Left ventricle myocardium superior (tissue), 1 donor: ENCODE measurements around the gene FRMD4A. TPM values are rescaled to one million over a fixed set of nuclear protein-coding genes. Genes with fewer than 3 reads are reported as not detected.
"Not testable (repeated sequence)": the region's sequence is repeated elsewhere in the genome, so short reads cannot be mapped to it uniquely, and the experiment has no call there.

Source experiments
- ATAC-seq: fragments of 200-7000 bp; cut with Tn5 transposase; one replicate; pipeline ENCODE4 v1.9.1; 2020; ENCODE audit warnings: mild to moderate bottlenecking, moderate library complexity
- DNase-seq: peaks from one replicate; pipeline ENCODE4 v3.0.0-alpha.2; 2020
- intact Hi-C: fragments of 100-400 bp; cut with micrococcal nuclease; formaldehyde crosslinking; loops from one replicate; pipeline ENCODE4 v1.11.0; 2022
- total RNA-seq: library from RNA; stranded (reverse); fragmentation: NEBNext Ultra II Directional; extraction: Animal tissue kit (Norgen Biotek cat#: 25700); gene quantifications from one replicate; pipeline ENCODE4 v1.2.1, GENCODE V29; 2021
- donor health status: DM: no; HTN: yes; CAD: no; lungs with severe emphysema.

The FRMD4A gene
- total RNA-seq, 1 donor from 2014 or later, result 43.3 TPM

DNA sequence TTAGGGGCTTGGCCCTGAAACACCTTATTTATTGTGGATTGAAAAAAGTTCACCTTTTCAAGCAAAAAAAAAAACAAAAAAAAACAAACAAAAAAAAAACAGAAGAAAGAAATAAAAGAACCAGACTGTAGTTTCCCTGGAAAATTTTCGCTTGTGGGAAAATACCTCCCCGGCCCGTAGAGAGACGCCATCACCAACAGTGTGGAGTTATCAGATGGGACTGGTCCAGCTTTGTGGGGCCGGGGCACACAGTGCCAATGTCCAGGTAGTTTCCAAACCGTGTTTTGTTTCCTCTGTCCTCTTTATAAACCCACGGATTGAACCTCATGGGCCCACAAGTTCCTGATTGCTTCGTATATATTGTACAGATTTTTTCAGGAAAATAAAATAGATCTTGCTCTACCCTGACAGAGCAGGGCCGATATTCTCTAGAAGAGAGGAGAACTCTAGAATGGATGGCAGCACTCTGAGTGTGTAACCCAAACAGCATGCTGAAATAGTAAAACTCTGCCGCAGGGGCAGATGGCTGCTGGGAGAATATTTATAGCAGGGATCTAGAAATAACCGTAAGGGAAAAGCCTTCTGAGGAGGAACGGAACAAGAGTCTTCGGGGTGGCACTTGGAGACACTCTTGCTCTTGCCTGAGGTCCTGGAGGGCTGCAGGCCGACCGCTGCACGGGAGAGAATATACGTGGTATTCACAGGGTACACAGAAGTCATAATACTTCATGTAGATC, 241.0 kb downstream of the FRMD4A start:
- intact Hi-C loops, result no loop called here
- no peak for DNase-seq
- no peak for ATAC-seq

DNA sequence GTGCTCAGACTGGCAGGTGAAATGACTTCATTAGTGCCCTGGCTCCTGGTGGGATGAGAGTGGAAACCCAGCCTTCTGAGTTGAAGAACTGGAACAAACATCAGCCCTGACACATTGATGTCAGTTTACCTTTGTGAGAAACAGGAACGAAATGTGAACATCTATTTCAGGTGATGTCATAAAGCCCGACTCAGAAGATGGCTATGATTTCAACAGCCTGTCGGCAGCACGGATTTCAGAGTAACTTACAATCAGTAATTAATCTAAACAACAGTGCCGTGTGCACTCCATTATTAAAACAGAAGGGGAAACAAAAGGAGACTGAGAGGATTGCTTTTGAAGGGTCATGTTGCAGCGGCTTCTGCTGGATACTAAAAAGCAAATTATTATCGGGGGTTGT, 243.2 kb downstream of the FRMD4A start:
- intact Hi-C loops, result no loop called here
- no peak for ATAC-seq
- DNase-seq, result no peak

DNA sequence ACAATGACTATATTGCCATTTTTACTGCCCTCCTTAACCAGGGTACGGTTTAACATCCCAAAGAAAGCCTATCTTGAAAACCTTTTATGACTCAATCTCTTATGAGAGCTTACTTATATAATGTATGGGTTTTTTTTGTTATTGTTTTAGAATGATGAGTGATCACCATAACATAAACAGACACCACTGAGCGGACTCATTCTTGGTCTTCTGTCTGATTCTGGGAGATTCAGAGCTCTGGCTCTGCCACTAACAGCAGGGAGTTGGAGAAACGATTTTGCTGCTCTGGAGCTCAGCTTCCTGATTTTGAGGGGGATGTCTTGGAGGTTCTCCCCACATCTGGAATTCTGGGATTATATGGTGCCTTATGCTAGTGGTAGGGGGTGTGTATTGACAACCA, 244.1 kb downstream of the FRMD4A start:
- no peak for ATAC-seq
- no peak for DNase-seq
- intact Hi-C loops, result no loop called here

- DNase-seq, result no peak
- ATAC-seq, result no peak
- intact Hi-C loops, result no loop called here
These were observed 245.8 kb downstream of the FRMD4A start for GRCh38 chr10:14084875-14085274.

GRCh38 chr10:14080795-14081194, 249.9 kb downstream of the FRMD4A start:
- DNase-seq (no peak), ATAC-seq (no peak)
- intact Hi-C loops, result no loop called here

DNA sequence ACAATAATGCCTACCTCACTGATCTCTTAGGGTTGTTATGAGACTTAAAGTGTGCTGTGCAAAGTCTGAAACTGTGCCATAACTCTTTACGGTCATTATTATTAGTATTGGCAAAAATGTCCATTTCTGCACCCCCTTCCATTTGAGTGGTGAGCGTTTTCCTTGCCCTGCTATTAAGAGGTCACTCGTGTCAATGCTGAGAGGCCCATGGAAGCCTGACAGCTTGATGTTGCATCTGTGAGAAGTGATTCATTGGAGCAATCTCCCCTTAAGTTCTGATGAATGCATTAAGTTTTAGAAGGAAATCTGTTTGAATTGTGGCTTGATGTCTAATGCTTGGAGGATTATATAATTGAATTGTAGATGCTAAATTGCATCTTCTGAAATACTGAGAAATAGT, 253.3 kb downstream of the FRMD4A start:
- intact Hi-C loops, result no loop called here
- no peak for ATAC-seq

GRCh38 chr10:14074062-14074884, 256.5 kb downstream of the FRMD4A start:
- peak; percentile 86 for DNase-seq
- peak; percentile 97 for ATAC-seq
- intact Hi-C loops, result no loop called here

More for the DNA sequence above, 253.3 kb downstream of the FRMD4A start:
- DNase-seq, result no peak

- intact Hi-C loops, result no loop called here
- ATAC-seq, result no peak
- DNase-seq, result no peak
These were observed 258.2 kb downstream of the FRMD4A start for GRCh38 chr10:14072541-14072940.

GRCh38 chr10:14071956-14072355, 258.8 kb downstream of the FRMD4A start:
- ATAC-seq, result no peak
- intact Hi-C loops, result no loop called here

DNA sequence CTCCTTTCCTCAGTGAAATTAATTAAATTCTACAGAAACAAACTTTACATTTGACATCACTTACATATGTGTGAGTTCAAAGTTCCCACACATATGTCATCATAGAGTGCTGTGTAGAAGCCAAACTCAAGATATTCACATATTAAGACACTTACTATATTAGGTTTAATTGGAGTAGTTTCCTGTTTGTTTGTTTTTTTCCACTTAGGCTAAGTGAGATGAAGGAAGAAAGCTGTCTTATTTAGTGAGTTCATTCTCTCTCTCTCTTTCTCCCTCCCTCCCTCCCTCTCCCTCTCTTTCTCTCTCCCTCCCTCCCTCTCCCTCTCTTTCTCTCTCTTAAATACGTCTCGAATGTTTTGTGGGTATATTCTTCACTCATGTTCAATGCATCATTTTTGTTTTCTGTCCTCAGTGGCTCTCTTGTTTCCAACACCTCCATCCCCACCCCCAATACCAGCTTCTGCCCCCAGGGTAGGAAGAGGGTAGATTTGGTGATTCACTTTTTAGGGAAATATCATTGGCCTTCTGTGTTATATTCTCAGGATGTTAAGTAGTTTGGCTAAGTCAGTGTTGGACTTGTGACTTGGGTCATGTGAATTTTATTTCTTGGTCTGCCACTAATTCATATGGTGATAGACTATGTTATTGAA, 262.0 kb downstream of the FRMD4A start:
- ATAC-seq, result no peak
- intact Hi-C loops, result no loop called here

More at GRCh38 chr10:14071956-14072355, 258.8 kb downstream of the FRMD4A start:
- no peak for DNase-seq

DNA sequence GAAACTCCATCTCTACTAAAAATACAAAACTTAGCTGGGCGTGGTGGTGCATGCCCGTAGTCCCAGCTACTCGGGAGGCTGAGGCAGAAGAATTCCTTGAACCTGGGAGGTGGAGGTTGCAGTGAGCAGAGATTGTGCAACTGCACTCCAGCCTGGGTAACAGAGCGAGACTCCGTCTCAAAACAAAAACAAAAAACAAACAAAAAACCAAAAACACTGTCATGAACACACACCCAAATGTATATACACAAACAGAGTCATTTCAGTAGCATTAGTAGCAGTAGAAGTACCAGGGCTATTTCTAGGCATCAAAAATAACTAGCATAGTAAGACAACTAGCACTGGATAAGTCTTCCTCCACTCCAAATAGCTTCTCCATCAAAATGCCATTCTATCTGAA, 263.1 kb downstream of the FRMD4A start:
- intact Hi-C loops, ATAC-seq, DNase-seq: not testable (repeated sequence)

More for the DNA sequence above, 262.0 kb downstream of the FRMD4A start:
- no peak for DNase-seq

- intact Hi-C loops, result no loop called here
- DNase-seq (no peak), ATAC-seq (no peak)
These were observed 264.6 kb downstream of the FRMD4A start for GRCh38 chr10:14066106-14066505.

- intact Hi-C loops, result no loop called here
- ATAC-seq (peak; percentile 93), DNase-seq (no peak)
These were observed 267.0 kb downstream of the FRMD4A start for GRCh38 chr10:14063531-14064285.

- ATAC-seq (no peak), DNase-seq (no peak)
- intact Hi-C loops, result no loop called here
These were observed 268.0 kb downstream of the FRMD4A start for GRCh38 chr10:14062528-14063260.

DNA sequence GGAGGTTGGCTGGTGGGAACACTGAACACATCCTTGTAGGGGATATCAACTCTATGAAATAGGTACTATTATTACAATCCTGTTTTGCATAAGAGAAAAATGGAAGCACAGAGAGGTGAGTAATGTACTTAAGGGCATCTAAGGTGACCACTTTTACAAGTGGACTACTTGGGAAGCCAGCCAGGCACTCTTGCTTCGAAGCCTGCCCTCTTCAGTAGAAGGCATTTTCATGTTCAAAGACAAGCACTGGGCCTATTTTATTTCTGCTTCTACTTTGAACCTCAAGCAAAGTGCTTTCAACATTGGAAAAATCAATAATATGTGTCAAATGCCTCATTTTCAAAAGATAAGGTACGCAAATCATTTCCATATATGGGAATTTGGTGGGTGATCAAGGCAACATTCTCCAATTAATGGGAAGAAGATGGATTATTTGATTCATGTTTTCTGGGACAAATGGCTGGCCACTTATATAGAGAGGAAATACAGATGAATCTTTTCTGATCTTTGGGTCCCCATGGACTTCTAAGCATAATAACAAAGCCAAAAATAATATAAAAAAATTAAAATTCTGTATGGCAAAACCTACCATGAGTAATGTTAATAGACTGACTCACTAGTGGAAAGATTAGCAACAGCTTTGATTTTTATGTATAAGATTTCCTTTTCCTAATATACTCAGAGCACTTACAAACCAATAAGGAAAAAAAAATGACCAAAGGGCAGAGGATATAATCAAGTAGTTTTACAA, 270.2 kb downstream of the FRMD4A start:
- intact Hi-C loops, result no loop called here
- peak; percentile 41 for ATAC-seq
- DNase-seq, result no peak

DNA sequence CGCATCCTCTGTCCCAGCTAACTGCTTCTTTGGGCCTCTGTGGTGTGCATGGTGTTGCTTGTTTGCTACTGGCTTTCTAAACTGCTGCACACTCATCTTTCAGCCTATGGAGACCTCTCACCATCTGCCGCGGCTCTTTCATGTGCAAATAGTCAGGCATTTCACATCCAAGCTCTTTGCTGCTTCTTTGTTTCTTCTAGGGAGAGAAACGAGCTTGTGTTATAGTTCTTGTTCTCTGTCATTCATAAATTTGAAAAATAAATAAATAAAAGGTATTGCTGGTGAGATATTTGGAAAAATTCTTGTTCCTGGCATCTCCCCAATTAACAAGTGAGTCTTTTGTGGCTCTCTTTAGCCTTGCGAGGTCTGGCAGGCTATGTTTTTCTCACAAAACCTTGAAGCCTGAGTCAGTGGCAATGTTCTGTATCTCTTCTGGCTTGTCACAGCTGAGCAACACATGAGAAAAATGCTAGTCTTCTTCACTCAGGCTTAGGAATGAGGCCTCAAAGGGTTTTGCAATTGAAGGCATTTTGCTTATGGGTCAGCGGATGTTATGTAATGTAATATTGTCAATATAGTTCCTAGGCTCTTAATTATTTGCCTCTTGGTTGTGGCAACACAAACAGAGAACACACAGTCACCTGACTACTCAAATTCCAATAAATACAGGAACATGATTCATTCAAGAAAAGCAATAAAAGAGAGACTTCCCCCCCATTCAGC, 274.0 kb downstream of the FRMD4A start:
- DNase-seq (no peak), ATAC-seq (peak; percentile 46)
- intact Hi-C loops, result no loop called here

DNA sequence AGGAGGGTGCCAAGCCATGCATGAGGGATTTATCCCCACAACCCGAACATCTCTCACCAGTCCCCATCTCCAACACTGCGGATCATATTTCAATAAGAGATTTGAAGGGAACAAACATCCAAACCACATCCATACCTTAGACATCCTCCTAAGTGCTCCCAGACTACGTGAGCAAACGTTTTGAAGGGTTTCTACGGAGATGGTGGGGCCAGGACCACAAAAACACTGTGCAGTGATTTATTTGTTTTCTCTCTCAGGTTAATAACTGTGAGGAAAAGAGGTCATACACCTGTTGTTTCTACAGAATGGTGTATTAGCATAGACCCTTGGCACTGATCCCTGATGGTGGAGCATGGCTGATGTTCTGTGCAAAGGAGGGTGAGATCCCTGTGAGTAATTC, 277.8 kb downstream of the FRMD4A start:
- intact Hi-C loops, result no loop called here
- DNase-seq (no peak), ATAC-seq (no peak)
